K562 treated with DMSO at 1 percent for 12 hours (cell line): ENCODE data around the gene STAC2. TPM values are rescaled to one million over a fixed set of nuclear protein-coding genes. Genes with fewer than 3 reads are reported as not detected.

Source experiments
- total RNA-seq: library from RNA; unstranded; fragments of 300-600 nt; gene quantifications from 2 replicates; pipeline ENCODE4 v1.2.3, GENCODE V29; 2022; ENCODE audit not compliant: insufficient read depth

STAC2 gene, protein sequence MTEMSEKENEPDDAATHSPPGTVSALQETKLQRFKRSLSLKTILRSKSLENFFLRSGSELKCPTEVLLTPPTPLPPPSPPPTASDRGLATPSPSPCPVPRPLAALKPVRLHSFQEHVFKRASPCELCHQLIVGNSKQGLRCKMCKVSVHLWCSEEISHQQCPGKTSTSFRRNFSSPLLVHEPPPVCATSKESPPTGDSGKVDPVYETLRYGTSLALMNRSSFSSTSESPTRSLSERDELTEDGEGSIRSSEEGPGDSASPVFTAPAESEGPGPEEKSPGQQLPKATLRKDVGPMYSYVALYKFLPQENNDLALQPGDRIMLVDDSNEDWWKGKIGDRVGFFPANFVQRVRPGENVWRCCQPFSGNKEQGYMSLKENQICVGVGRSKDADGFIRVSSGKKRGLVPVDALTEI
- total RNA-seq, result not detected in 2 replicates

GRCh38 chr17:39225308-39225958, at the start of gene STAC2:
Gene STAC2, minus strand, starts transcription at chr17:39225945. Its CDS starts 443 bp downstream, at chr17:39225502.

GRCh38 chr17:39200070-39200879, 25.5 kb downstream of the STAC2 start, which contains the start of gene RPL19:
Gene RPL19, plus strand, starts transcription at chr17:39200283. Its CDS starts 62 bp downstream, at chr17:39200345.

GRCh38 chr17:39197380-39198185, 28.2 kb downstream of the STAC2 start, which contains the start of gene CACNB1:
Gene CACNB1, minus strand, starts transcription at chr17:39197669. Its CDS starts 174 bp downstream, at chr17:39197495.

DNA sequence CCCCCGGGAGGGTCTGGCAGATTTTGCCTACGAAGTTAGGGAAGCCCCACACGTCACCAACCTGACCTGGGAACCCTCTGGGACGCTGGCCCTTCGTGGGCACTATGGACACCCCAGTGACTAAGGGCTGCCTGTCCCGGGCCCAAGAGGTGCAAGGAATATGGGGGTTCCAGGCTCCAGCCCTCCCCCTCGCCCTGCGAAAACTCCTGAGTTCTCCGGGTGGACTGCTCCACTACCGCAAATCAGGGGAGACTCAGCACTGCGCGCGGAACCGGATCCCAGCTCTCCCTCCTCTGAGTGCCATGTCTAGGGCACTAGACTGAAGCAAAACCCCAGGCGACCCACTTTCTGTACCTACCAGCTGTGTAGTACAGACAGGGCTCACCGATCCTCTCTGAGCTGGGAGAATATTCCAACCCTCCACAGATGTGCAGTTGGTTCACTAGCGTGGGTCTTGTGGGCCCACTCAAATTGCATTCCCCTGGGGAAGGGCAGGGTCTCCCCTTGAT, 59.9 kb downstream of the STAC2 start, which contains the start of gene ARL5C:
ARL5C (minus strand) TSS at position 321 of the 509 bp plus-strand sequence. CDS start 401 bp downstream, outside the sequence.

Other genes starting within 250 kb of the STAC2 start
- not detected in 2 replicates for gene PLXDC1, start 74.3 kb downstream of the STAC2 start, total RNA-seq
- not detected in 2 replicates for gene ARL5C, start 59.8 kb downstream of the STAC2 start, total RNA-seq
- gene CACNB1, start 28.3 kb downstream of the STAC2 start, total RNA-seq, result 0.98 and 1.6 TPM in 2 replicates
- gene RPL19, start 25.7 kb downstream of the STAC2 start, total RNA-seq, result 4,112 and 5,079 TPM in 2 replicates
- gene FBXL20, start 175.7 kb upstream of the STAC2 start, total RNA-seq, result 2.0 and 5.7 TPM in 2 replicates
- 4.9 and 25.9 TPM in 2 replicates for gene MED1, start 225.3 kb upstream of the STAC2 start, total RNA-seq
- 7.0 and 34.1 TPM in 2 replicates for gene CDK12, start 235.5 kb upstream of the STAC2 start, total RNA-seq